SK-N-SH (cell line): Measurements from ENCODE around the gene MMP14. TPM values are rescaled to one million over a fixed set of nuclear protein-coding genes. Genes with fewer than 3 reads are reported as not detected.

ENCODE experiments used
- CTCF ChIA-PET: fragments of 300-600, 350-600 bp; formaldehyde crosslinking; extraction: SDS; loops from one replicate; lab custom pipeline; 2021; lab: Yijun Ruan, JAX
- POLR2A ChIA-PET: fragments of 350-600 bp; sonication (Branson Sonifier 250); formaldehyde crosslinking; extraction: SDS; loops from one replicate; lab custom pipeline; 2020; ENCODE audit warnings: antibody characterized with exemption, inconsistent platforms; lab: Yijun Ruan, JAX
- DNase-seq: peaks from one replicate; pipeline ENCODE4 v3.0.0; 2012
- H2AFZ ChIP-seq: fragments of 200-600 bp; sonication (generic); 2 replicates; pipeline ENCODE4 v1.8.1; 2016; ENCODE audit warnings: antibody characterized with exemption, mild to moderate bottlenecking, low read depth
- H3F3A ChIP-seq: fragments of 200-600 bp; sonication (generic); replicated peaks from 2 replicates; pipeline ENCODE3; 2016; ENCODE audit warnings: antibody characterized with exemption, mild to moderate bottlenecking; ENCODE audit not compliant: insufficient read depth
- H3K27ac ChIP-seq, 2 experiments: fragments of 200-500 bp in 1 of 2; fragments of 200-600 bp in 1 of 2; sonication (Bioruptor generic) in 1 of 2; sonication (generic), shearing (Covaris generic) in 1 of 2; 2 replicates each; pipeline versions ENCODE4 v1.5.1 to v1.6.1; 2014 to 2016; ENCODE audit warnings: low read depth in 2 of 2, inconsistent platforms in 1 of 2, low read length in 1 of 2, mild to moderate bottlenecking in 1 of 2, mixed read lengths in 1 of 2
- H3K27me3 ChIP-seq: fragments of 200-600 bp; sonication (generic), shearing (Covaris generic); 2 replicates; pipeline ENCODE4 v1.6.1; 2016; ENCODE audit warnings: mixed run types; ENCODE audit not compliant: insufficient read depth
- H3K36me3 ChIP-seq, 2 experiments: fragments of 200-500 bp in 1 of 2; fragments of 200-600 bp in 1 of 2; sonication (Bioruptor generic) in 1 of 2; sonication (generic) in 1 of 2; replicated peaks in 1 of 2; 2 replicates each; pipeline versions ENCODE3 to v1.5.1; 2014 to 2016; ENCODE audit warnings: low read length in 1 of 2, mild to moderate bottlenecking in 1 of 2; ENCODE audit not compliant: insufficient read depth in 2 of 2, control insufficient read depth in 1 of 2
- H3K4me1 ChIP-seq, 2 experiments: fragments of 200-500 bp in 1 of 2; fragments of 200-600 bp in 1 of 2; sonication (Bioruptor generic) in 1 of 2; sonication (generic), shearing (Covaris generic) in 1 of 2; 2 replicates each; pipeline versions ENCODE4 v1.5.1 to v1.6.1; 2014 to 2016; ENCODE audit warnings: low read depth in 1 of 2, low read length in 1 of 2, mixed run types in 1 of 2; ENCODE audit not compliant: insufficient read depth in 2 of 2, control insufficient read depth in 1 of 2
- H3K4me2 ChIP-seq: fragments of 200-600 bp; sonication (generic), shearing (Covaris generic); 2 replicates; pipeline ENCODE4 v1.6.1; 2017; ENCODE audit warnings: mixed run types
- H3K4me3 ChIP-seq, 2 experiments: fragments of 200-500 bp in 1 of 2; fragments of 200-600 bp in 1 of 2; sonication (Bioruptor generic) in 1 of 2; sonication (generic), shearing (Covaris generic) in 1 of 2; 2 replicates each; pipeline versions ENCODE4 v1.5.1 to v1.8.1; 2014 to 2016; ENCODE audit warnings: low read depth in 2 of 2, inconsistent platforms in 1 of 2, low read length in 1 of 2, mild to moderate bottlenecking in 1 of 2, mixed read lengths in 1 of 2, moderate library complexity in 1 of 2
- H3K79me2 ChIP-seq: fragments of 200-600 bp; sonication (generic); 2 replicates; pipeline ENCODE4 v1.8.1; 2017; ENCODE audit warnings: mild to moderate bottlenecking; ENCODE audit not compliant: insufficient read depth
- H3K9ac ChIP-seq: fragments of 200-600 bp; sonication (generic); 2 replicates; pipeline ENCODE4 v1.6.1; 2017; ENCODE audit warnings: mixed run types
- H3K9me2 ChIP-seq: fragments of 200-600 bp; sonication (generic); 2 replicates; pipeline ENCODE4 v1.6.1; 2017; ENCODE audit warnings: mixed run types
- H3K9me3 ChIP-seq: fragments of 200-600 bp; sonication (generic); 2 replicates; pipeline ENCODE4 v1.6.1; 2017; ENCODE audit warnings: mixed run types, mild to moderate bottlenecking, moderate library complexity
- H4K20me1 ChIP-seq: fragments of 200-600 bp; sonication (generic); 2 replicates; pipeline ENCODE4 v1.6.1; 2017; ENCODE audit warnings: mild to moderate bottlenecking, mixed run types; ENCODE audit not compliant: insufficient read depth
- CHD2 ChIP-seq: fragments of 150-350 bp; IDR thresholded peaks from 2 replicates; pipeline ENCODE4 v1.6.1; 2018; ENCODE audit warnings: low read length; ENCODE audit not compliant: partially characterized antibody
- EZH2phosphoT487 ChIP-seq: fragments of 200-600 bp; sonication (generic); IDR thresholded peaks from 2 replicates; pipeline ENCODE4 v1.6.1; 2017; ENCODE audit warnings: low read depth, mixed run types, mild to moderate bottlenecking, antibody characterized with exemption, moderate library complexity, borderline replicate concordance
- FOXM1 ChIP-seq: IDR thresholded peaks from 2 replicates; pipeline ENCODE4 v1.4.0; 2012; ENCODE audit warnings: low read depth, mild to moderate bottlenecking
- MEF2A ChIP-seq: IDR thresholded peaks from 2 replicates; pipeline ENCODE4 v1.4.0; 2012; ENCODE audit warnings: low read depth, borderline replicate concordance
- NFIC ChIP-seq: IDR thresholded peaks from 2 replicates; pipeline ENCODE4 v1.4.0; 2012; ENCODE audit warnings: borderline replicate concordance
- RAD21 ChIP-seq: IDR thresholded peaks from 2 replicates; pipeline ENCODE4 v1.6.1; 2012; ENCODE audit warnings: mild to moderate bottlenecking, low read length
- RCOR1 ChIP-seq: fragments of 150-350 bp; IDR thresholded peaks from 2 replicates; pipeline ENCODE4 v1.6.1; 2017; ENCODE audit warnings: antibody characterized with exemption, low read length
- SMC3 ChIP-seq: IDR thresholded peaks from 2 replicates; pipeline ENCODE4 v1.6.1; 2012; ENCODE audit warnings: low read depth, low read length, improper control_type of control experiment
- TAF1 ChIP-seq: IDR thresholded peaks from 2 replicates; pipeline ENCODE4 v1.6.1; 2012; ENCODE audit warnings: low read depth, mild to moderate bottlenecking, low read length, moderate library complexity, borderline replicate concordance
- TCF12 ChIP-seq: IDR thresholded peaks from 2 replicates; pipeline ENCODE4 v1.4.0; 2012
- TEAD4 ChIP-seq: IDR thresholded peaks from 2 replicates; pipeline ENCODE4 v1.4.0; 2012; ENCODE audit warnings: mild to moderate bottlenecking, borderline replicate concordance; ENCODE audit not compliant: insufficient read depth
- YY1 ChIP-seq: IDR thresholded peaks from 2 replicates; pipeline ENCODE4 v1.4.0; 2012; ENCODE audit warnings: low read depth, mild to moderate bottlenecking
- WGBS: methylation state at CpG from one replicate; pipeline ENCODE4 v1.1.6; 2017; ENCODE audit warnings: low lambda C conversion rate; 5-methylcytosine and 5-hydroxymethylcytosine counted together
- polyA plus RNA-seq, 3 experiments: library from polyadenylated mRNA; depleted of rRNA; stranded (reverse); fragments of >200 nt; gene quantifications; 2 replicates each; pipeline ENCODE4 v1.2.3, GENCODE V29; 2012
- TF ChIP-seq, protein P1 (sequence below): IDR thresholded peaks from 2 replicates; pipeline ENCODE4; 2012
- TF ChIP-seq, protein P2 (sequence below): IDR thresholded peaks from 2 replicates; pipeline ENCODE4 v1.6.1; 2012; ENCODE audit warnings: mild to moderate bottlenecking, low read depth, low read length, moderate library complexity
- TF ChIP-seq, protein P3 (sequence below): IDR thresholded peaks from 2 replicates; pipeline ENCODE4 v1.4.0; 2012; ENCODE audit warnings: low read depth, borderline replicate concordance

The MMP14 gene
- polyA plus RNA-seq, 1 of the 3 experiments (the other 2 are of a cell fraction): 139 TPM

DNA sequence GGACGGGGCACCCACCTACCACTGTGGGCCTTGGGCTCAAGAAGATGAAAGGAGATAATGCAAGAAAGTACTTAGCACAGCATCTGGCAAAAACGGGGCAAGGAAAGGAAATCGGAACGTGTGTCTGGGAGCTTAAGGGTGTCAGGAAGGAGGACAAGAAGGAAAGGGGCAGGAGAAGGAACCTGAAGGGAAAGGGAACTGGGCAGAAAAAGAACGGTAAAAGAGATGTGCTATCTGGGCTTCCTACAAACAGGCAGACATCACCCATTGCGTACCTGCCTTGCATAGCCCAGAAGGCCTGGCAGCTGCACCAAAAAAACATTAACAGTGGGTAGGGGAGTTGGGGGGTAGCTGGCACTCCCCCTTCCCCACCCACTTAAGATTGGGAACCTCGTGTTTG is 45.7 kb downstream of the MMP14 start:
- peaks cover 4% of the 10 kb centered on the region for H3F3A ChIP-seq
- peaks cover 8 to 15% of the 10 kb centered on the region in 2 experiments for H3K36me3 ChIP-seq
- no peak overlapping the region for H3K4me3 ChIP-seq
- H3K27me3 ChIP-seq: no peaks in the 10 kb centered on the region
- POLR2A ChIA-PET: interaction anchor here (0.6 to 2.2 kb wide), 4 partner anchors 9 to 1548 kb away, joined by 3 to 11 read pairs (median 4); partner anchors contain the start of gene RBM23
- H3K79me2 ChIP-seq: no peaks in the 10 kb centered on the region
- DNase-seq: no peak
- no peaks in the 10 kb centered on the region for H3K9me3 ChIP-seq
- no peak overlapping the region for H3K4me2 ChIP-seq
- H3K4me1 ChIP-seq: peaks cover 0 to 36% of the 10 kb centered on the region in 2 experiments; a peak in 1 of 4 replicates
- H3K9ac ChIP-seq: no peak overlapping the region
- WGBS: 94% methylated on average over 6 of the region's 7 CpGs
- no peak overlapping the region for H2AFZ ChIP-seq
- TF ChIP-seq, protein P1, sequence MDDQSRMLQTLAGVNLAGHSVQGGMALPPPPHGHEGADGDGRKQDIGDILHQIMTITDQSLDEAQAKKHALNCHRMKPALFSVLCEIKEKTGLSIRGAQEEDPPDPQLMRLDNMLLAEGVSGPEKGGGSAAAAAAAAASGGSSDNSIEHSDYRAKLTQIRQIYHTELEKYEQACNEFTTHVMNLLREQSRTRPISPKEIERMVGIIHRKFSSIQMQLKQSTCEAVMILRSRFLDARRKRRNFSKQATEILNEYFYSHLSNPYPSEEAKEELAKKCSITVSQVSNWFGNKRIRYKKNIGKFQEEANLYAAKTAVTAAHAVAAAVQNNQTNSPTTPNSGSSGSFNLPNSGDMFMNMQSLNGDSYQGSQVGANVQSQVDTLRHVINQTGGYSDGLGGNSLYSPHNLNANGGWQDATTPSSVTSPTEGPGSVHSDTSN: no peak
- TF ChIP-seq TAF1 (no peak), NFIC (no peak), FOXM1 (no peak), TEAD4 (no peak), RAD21 (no peak), SMC3 (no peak), YY1 (no peak), MEF2A (no peak), TCF12 (no peak), EZH2phosphoT487 (no peak), RCOR1 (no peak), CHD2 (no peak)
- TF ChIP-seq, protein P2, sequence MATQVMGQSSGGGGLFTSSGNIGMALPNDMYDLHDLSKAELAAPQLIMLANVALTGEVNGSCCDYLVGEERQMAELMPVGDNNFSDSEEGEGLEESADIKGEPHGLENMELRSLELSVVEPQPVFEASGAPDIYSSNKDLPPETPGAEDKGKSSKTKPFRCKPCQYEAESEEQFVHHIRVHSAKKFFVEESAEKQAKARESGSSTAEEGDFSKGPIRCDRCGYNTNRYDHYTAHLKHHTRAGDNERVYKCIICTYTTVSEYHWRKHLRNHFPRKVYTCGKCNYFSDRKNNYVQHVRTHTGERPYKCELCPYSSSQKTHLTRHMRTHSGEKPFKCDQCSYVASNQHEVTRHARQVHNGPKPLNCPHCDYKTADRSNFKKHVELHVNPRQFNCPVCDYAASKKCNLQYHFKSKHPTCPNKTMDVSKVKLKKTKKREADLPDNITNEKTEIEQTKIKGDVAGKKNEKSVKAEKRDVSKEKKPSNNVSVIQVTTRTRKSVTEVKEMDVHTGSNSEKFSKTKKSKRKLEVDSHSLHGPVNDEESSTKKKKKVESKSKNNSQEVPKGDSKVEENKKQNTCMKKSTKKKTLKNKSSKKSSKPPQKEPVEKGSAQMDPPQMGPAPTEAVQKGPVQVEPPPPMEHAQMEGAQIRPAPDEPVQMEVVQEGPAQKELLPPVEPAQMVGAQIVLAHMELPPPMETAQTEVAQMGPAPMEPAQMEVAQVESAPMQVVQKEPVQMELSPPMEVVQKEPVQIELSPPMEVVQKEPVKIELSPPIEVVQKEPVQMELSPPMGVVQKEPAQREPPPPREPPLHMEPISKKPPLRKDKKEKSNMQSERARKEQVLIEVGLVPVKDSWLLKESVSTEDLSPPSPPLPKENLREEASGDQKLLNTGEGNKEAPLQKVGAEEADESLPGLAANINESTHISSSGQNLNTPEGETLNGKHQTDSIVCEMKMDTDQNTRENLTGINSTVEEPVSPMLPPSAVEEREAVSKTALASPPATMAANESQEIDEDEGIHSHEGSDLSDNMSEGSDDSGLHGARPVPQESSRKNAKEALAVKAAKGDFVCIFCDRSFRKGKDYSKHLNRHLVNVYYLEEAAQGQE: no peak
- TF ChIP-seq, protein P3, sequence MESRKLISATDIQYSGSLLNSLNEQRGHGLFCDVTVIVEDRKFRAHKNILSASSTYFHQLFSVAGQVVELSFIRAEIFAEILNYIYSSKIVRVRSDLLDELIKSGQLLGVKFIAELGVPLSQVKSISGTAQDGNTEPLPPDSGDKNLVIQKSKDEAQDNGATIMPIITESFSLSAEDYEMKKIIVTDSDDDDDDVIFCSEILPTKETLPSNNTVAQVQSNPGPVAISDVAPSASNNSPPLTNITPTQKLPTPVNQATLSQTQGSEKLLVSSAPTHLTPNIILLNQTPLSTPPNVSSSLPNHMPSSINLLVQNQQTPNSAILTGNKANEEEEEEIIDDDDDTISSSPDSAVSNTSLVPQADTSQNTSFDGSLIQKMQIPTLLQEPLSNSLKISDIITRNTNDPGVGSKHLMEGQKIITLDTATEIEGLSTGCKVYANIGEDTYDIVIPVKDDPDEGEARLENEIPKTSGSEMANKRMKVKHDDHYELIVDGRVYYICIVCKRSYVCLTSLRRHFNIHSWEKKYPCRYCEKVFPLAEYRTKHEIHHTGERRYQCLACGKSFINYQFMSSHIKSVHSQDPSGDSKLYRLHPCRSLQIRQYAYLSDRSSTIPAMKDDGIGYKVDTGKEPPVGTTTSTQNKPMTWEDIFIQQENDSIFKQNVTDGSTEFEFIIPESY: no peak
- TF ChIP-seq, all 33 proteins: peak for 0
- H3K27ac ChIP-seq: peak overlapping the region in 1 of 2 experiments; percentile 69; a peak in 1 of 4 replicates
- CTCF ChIA-PET: interaction anchor here (0.8 to 13.0 kb wide), 9 partner anchors 9 to 312 kb away, joined by 3 to 96 read pairs (median 4); partner anchors contain the start of gene MRPL52
- H4K20me1 ChIP-seq: no peaks in the 10 kb centered on the region
- H3K9me2 ChIP-seq: no peaks in the 10 kb centered on the region
